GM19035 (cell line): ENCODE data around the gene FAM184A.

Source experiments
- ATAC-seq: cut with Tn5 transposase; IDR thresholded peaks from one replicate; pipeline ENCODE4 v1.9.1; 2021; ENCODE audit not compliant: unreplicated experiment

FAM184A gene

GRCh38 chr6:118970866-118971265 lies 107.6 kb downstream of the FAM184A start:
- no peak for ATAC-seq

GRCh38 chr6:118968416-118968815 lies 110.0 kb downstream of the FAM184A start:
- no peak for ATAC-seq

GRCh38 chr6:118967239-118967638 lies 111.2 kb downstream of the FAM184A start:
- ATAC-seq, result no peak

DNA sequence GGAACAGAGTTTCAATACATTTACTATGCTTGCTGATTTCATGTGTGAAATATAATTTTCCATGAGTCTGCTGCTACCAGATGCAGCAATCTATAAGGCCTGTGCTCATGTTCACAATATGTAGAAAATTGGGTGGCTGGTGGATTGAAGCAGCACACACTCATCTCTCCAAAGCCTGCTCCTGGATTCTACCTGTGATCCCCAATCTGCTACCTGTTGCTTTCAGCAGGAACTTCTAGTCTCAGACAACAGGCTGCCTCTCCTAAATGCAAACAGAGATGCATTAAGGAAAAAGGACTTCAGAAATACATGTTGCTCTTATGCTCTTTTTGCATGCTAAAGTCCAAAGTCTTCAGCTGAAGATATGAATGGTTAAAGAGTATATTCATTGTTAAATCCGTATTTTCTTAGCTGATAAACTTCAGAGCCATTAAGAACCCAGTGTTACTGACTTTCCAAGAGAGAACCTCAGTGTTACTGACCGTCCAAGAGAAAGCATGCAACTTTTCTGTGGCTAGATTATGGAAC lies 112.6 kb downstream of the FAM184A start:
- ATAC-seq, result no peak

- ATAC-seq, result no peak
These were observed 113.1 kb downstream of the FAM184A start for GRCh38 chr6:118965371-118965770.

GRCh38 chr6:118963003-118963402 lies 115.5 kb downstream of the FAM184A start:
- ATAC-seq, result no peak

GRCh38 chr6:118959903-118960302 lies 118.6 kb downstream of the FAM184A start:
- no peak for ATAC-seq

DNA sequence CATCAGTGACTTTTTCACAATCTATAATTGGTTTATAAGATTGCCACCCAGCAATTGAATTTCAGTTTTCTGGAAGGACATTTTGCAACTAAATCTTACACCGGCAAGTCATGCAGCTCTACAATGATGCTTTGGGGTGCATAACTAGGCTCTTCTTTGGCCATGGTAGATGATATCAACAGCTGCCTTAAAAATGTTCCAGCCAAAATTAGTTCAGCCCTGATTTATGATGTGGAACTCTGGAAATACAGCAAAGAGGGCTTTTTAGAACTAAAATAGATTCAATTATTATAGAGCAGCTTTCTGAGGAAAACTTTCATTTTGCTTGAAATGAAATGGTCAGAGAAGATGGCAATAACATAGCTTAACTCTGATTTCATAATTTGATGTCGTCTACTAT lies 125.1 kb downstream of the FAM184A start:
- ATAC-seq, result no peak

DNA sequence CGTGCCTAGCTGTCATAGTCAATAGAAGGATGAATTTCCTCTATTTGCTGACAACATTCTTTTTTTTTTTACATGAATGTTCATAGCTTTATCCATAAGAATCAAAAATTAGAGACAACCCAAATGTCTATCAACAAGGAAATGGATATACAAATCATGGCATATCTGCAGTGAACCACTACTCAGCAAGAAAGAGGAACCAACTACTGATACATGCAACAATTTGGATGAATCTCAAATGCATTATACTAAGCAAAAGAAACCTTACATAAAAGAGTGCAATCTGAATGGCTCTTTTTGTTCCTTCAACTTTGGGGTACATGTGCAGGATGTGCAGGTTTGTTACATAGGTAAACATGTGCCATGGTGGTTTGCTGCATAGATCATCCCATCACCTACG lies 125.8 kb downstream of the FAM184A start:
- no peak for ATAC-seq

GRCh38 chr6:118945217-118945616 lies 133.2 kb downstream of the FAM184A start:
- no peak for ATAC-seq

DNA sequence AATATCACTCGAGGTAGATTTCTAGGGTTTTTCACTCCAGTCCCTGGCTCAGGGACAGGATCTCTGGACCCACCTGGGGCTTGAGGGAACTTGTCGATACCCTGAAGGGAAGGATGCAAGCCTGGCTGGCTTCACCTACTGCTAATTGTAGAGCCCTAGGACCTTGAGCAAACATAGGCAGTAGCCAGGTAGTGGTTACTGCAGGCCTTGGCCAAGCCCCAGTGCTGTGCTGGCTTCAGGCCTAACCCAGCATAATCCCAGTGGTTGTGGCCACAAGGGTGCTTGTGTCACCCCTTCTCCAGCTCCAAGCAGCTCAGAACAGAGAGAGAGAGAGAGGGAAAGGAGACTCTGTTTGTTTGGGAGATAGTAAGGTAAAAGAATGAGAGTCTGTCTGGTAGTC lies 137.7 kb downstream of the FAM184A start:
- ATAC-seq, result no peak

- ATAC-seq, result no peak
These were observed 138.8 kb downstream of the FAM184A start for GRCh38 chr6:118939683-118940082.

DNA sequence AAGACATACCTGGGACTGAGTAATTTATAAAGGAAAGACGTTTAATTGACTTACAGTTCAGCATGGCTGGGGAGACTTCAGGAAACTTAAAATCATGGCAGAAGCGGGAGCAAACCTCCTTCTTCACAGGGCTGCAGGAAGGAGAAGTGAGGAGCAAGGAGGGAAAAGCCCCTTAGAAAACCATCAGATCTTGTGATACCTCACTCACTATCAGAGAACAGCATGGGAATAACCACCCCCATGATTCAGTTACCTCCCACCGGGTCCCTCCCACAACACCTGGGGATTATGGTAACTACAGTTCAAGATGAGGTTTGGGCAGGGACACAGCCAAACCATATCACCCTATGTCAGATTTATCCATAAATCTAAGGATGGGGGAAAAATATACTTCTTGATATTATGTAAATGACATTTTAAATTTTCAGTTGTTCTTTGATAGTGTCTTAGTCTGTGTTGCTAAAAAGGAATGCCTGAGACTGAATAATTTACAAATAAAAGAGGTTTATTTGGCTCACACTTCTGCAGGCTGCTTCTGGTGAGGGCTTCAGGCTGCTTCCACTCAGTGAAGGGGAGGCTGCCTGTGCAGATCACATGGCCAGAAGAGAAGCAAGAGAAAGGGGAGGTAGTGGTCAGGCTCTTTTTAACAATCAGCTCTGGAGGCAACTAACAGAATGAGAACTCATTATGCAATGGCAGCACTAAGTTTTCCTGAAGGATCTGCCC lies 142.3 kb downstream of the FAM184A start:
- no peak for ATAC-seq

- peak; percentile 13 for ATAC-seq
These were observed 143.2 kb downstream of the FAM184A start for GRCh38 chr6:118935331-118935668.

GRCh38 chr6:118934461-118935330 lies 143.8 kb downstream of the FAM184A start, which contains the start of gene MCM9:
Gene MCM9 (minus strand): TSS chr6:118935159. CDS start chr6:118931723, 3,436 bp downstream.
- peak; percentile 93 for ATAC-seq

GRCh38 chr6:118933855-118934460 lies 144.5 kb downstream of the FAM184A start:
- peak; percentile 0 for ATAC-seq

DNA sequence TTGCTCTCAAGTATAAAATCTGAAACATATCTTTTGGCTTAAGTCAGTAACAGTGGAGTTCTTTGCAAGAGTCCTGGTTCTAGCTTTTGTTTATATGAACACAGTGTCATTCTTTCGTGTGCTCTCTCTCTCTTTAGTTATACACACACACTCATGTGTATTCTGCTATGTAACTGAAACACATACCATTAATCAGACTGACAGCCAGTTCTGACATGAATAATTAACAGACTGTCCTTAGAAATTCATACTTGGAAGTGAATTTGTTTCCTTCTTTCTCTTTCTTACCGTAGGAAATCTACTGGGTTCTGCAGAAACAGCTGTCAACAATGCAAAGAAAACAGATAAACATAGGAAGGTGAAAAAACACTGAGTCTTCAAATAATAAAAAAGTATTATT lies 146.0 kb downstream of the FAM184A start:
- no peak for ATAC-seq

DNA sequence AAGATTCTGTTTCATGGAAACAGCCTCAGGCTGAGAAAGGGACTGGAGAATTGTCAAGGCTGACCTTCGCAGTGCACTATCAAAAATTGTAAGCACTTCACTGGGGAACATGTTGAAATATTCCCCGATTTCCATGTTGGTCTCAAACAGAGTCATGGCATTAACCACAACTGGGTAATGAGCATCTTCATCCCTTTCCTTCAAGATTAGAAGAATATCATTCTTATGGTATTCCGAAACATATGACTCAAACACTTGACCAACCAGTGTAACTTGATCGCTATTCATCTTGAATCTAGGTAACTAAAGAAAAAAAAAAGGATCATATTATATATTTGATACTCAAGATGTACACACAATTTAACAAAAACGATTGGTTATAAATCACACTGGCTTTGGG lies 147.0 kb downstream of the FAM184A start:
- no peak for ATAC-seq

GRCh38 chr6:118930680-118931079 lies 147.8 kb downstream of the FAM184A start:
- no peak for ATAC-seq

GRCh38 chr6:118923035-118923434 lies 155.4 kb downstream of the FAM184A start:
- no peak for ATAC-seq

GRCh38 chr6:118921084-118921483 lies 157.4 kb downstream of the FAM184A start:
- no peak for ATAC-seq

DNA sequence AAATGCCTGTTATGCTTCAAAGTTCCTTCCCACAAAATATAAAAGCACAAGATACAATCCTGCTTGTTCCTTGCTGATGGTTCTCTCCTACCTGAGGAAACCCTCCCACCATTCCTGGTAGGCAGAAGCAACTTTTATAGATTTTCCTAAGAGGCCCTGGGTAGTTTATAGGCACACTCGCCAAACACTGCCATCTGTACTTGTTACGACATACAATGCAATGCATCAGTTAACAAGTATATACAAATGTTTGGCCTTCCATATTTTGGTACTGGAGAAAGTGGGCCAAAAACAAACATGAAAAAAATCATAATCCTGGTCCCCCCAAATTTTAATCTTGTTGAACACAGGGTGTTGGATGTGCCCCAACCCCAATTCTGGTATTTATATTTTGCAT lies 160.1 kb downstream of the FAM184A start:
- ATAC-seq, result no peak
